ENCODE data around the gene ZNF469. TPM values are rescaled to one million over a fixed set of nuclear protein-coding genes. Genes with fewer than 3 reads are reported as not detected.

ZNF469 gene
- total RNA-seq, 4 donors from 2014 or later, result 0.87 to 1.8 (median 1.1) TPM

DNA sequence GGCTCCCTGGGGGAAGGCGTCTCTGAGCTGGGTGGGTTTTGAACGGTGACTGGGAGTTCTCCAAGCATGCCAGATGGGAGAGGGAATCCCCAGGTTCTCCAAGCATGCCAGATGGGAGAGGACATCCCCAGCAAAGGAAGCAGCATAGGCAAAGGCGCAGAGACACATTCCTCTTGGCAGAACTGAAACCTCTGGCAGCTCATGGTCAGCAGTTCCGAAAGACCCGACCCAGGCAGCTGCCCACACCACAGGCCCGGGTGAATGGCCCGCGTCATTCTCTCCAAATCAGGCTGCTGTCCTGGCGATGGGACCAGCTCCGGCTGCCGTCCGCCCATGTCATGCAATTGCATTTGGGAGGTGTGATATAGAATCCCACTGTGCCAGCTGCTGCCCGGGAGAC lies 8.0 kb downstream of the ZNF469 start:
- Histone ChIP-seq H3K27me3 (peaks cover 0 to 5% of the 10 kb centered on the region in 2 donors), H3K9me3 (no peaks in the 10 kb centered on the region), H3K4me1 (peaks cover 0 to 25% (median 0%) of the 10 kb centered on the region in 4 donors), H3K4me3 (no peak overlapping the region), H3K36me3 (no peaks in the 10 kb centered on the region), H3K27ac (peak overlapping the region in 1 of 4 donors; percentile 41)
- WGBS, 2 donors, result 56 to 89% methylated on average over 9 to 11 of the region's 13 CpGs
- TF ChIP-seq EP300 (IDR thresholded peaks at IDR 0.05), result peak in 1 of 2 donors; percentile 9
- TF ChIP-seq, protein P1, sequence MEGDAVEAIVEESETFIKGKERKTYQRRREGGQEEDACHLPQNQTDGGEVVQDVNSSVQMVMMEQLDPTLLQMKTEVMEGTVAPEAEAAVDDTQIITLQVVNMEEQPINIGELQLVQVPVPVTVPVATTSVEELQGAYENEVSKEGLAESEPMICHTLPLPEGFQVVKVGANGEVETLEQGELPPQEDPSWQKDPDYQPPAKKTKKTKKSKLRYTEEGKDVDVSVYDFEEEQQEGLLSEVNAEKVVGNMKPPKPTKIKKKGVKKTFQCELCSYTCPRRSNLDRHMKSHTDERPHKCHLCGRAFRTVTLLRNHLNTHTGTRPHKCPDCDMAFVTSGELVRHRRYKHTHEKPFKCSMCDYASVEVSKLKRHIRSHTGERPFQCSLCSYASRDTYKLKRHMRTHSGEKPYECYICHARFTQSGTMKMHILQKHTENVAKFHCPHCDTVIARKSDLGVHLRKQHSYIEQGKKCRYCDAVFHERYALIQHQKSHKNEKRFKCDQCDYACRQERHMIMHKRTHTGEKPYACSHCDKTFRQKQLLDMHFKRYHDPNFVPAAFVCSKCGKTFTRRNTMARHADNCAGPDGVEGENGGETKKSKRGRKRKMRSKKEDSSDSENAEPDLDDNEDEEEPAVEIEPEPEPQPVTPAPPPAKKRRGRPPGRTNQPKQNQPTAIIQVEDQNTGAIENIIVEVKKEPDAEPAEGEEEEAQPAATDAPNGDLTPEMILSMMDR (IDR thresholded peaks at IDR 0.05), result no peak
- TF ChIP-seq POLR2A (IDR thresholded peaks at IDR 0.05), result no peak
- DNase-seq (ENCODE audit: low spot score in 2 of 2), result no peak

DNA sequence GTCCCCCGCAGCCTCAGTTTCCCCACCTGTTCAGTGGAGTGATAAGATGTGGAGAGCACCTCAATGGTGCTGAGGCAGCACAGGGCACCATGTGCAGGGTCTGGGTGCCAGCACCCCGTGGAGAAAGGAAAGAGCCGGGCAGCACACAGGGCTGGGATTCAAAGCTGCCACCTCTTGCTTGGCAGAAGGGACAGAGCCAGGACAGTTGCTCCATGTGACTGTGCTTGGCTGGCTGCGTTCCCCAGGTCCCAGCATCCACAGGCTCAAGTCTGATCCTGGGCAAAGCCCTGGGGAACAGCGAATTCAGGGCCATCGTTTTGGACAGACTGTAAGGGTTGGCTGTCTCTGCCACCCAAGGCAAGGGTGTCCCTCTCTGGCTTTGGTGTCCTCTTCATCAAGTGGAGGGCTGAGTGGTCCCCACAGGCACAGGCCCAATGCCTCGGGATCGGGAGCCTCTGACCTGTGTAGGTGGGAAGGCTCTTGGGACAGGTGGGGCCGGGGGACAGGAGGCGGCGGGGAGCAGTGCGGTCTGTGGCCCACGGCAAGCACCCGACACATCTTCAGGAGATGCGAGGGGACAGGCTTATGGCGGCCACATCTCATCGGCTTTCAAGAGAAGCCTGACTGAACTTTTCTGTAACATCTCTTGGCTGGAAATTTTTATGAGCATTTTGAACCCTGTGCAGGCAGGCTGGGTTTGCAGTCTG lies 8.5 kb downstream of the ZNF469 start:
- no peaks in the 10 kb centered on the region for H3K9me3 ChIP-seq
- DNase-seq (ENCODE audit: low spot score in 2 of 2), result no peak
- TF ChIP-seq EP300 (IDR thresholded peaks at IDR 0.05) (no peak), POLR2A (IDR thresholded peaks at IDR 0.05) (no peak)
- TF ChIP-seq, protein P1 (IDR thresholded peaks at IDR 0.05), result no peak
- no peaks in the 10 kb centered on the region for H3K36me3 ChIP-seq
- H3K27ac ChIP-seq, result peak overlapping the region in 1 of 4 donors; percentile 41
- H3K4me3 ChIP-seq, result no peak overlapping the region
- 82 to 86% methylated on average over 16 to 17 of the region's 17 CpGs for WGBS, 2 donors
- H3K27me3 ChIP-seq, result peaks cover 0 to 5% of the 10 kb centered on the region in 2 donors
- H3K4me1 ChIP-seq, result peaks cover 0 to 25% (median 0%) of the 10 kb centered on the region in 4 donors

DNA sequence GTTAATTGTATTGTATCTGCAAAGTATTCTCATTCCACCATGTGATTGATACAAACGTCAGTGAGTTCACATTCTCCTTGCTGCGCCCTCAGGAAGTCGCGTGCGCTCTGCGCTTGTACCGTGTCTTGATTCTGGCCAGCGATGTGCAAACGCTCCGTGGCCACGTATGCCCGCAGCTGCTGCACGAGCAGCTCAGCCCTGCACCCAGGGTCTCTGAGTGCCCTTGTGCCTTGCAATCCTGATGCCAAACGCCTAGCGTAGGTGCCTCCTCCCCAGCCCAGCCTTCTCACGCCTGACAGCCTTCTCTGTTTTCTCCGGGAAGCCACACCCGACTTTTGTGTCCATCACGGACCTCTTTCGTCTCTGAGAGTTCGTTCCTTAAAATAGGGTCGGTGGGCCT lies 9.4 kb downstream of the ZNF469 start:
- no peak for DNase-seq (ENCODE audit: low spot score in 2 of 2)
- Histone ChIP-seq H3K4me1 (peaks cover 0 to 20% (median 0%) of the 10 kb centered on the region in 4 donors), H3K27ac (no peak overlapping the region), H3K27me3 (peaks cover 0 to 5% of the 10 kb centered on the region in 2 donors), H3K4me3 (no peak overlapping the region), H3K36me3 (no peaks in the 10 kb centered on the region), H3K9me3 (no peaks in the 10 kb centered on the region)
- TF ChIP-seq EP300 (IDR thresholded peaks at IDR 0.05), result no peak
- TF ChIP-seq, protein P1 (IDR thresholded peaks at IDR 0.05), result no peak
- no peak for TF ChIP-seq POLR2A (IDR thresholded peaks at IDR 0.05)
- 87 to 89% methylated on average over 22 of the region's 22 CpGs for WGBS, 2 donors

DNA sequence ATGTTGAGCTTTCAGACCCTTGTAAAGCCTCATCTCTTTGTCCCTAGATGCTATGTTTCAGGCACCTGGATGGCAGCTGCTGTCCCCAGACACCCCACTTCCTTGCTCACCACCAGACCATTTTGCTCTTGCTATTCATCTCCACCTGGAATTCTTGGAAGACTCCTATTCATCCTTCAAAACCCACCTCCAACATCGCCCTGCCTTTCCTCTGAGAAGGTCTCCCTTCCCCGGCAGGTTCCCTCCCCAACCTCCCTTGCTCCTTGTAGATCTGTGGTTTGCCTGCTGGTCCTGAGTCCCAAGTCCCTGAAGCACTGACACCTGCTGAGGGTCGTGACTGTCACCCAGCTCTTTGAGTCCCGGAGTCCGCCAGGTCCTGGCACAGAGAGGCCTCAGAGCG lies 9.9 kb downstream of the ZNF469 start:
- H3K36me3 ChIP-seq, result no peaks in the 10 kb centered on the region
- TF ChIP-seq, protein P1 (IDR thresholded peaks at IDR 0.05), result no peak
- no peak for TF ChIP-seq POLR2A (IDR thresholded peaks at IDR 0.05)
- TF ChIP-seq EP300 (IDR thresholded peaks at IDR 0.05), result no peak
- H3K27me3 ChIP-seq, result peaks cover 0 to 3% of the 10 kb centered on the region in 2 donors
- H3K27ac ChIP-seq, result peak overlapping the region in 1 of 4 donors; percentile 20
- no peak overlapping the region for H3K4me3 ChIP-seq
- H3K9me3 ChIP-seq, result no peaks in the 10 kb centered on the region
- peaks cover 0 to 15% (median 0%) of the 10 kb centered on the region in 4 donors for H3K4me1 ChIP-seq
- WGBS, 2 donors, result 70 to 76% methylated on average over 6 of the region's 6 CpGs
- DNase-seq (ENCODE audit: low spot score in 2 of 2), result no peak

DNA sequence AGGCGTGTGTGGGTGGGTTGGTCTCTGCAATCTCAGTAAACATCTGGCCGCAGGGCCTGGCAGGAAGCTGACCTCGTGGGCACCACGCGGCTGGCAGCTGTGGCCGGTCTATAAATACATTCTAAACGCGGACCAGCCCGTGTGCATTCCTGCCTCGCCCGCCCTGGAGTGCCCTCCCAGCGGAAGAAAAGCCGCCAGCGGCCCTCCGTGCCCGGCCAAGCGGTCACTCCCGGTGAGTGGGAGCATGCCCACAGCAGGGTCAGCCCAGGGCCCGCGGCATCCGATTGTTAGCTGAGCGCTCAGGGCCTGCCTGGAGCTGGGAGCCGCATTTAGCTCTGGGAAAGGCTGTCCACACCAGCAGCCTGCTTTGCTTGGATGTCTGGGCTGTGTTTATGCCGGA lies 10.3 kb downstream of the ZNF469 start:
- Histone ChIP-seq H3K4me1 (peaks cover 0 to 10% (median 0%) of the 10 kb centered on the region in 4 donors), H3K4me3 (no peak overlapping the region), H3K9me3 (no peaks in the 10 kb centered on the region), H3K27me3 (no peaks in the 10 kb centered on the region), H3K36me3 (no peaks in the 10 kb centered on the region), H3K27ac (peak overlapping the region in 1 of 4 donors; percentile 13)
- peak in 1 of 2 donors; percentile 39 for DNase-seq (ENCODE audit: low spot score in 2 of 2)
- WGBS, 2 donors, result 54 to 64% methylated on average over 3 to 24 of the region's 24 CpGs
- no peak for TF ChIP-seq POLR2A (IDR thresholded peaks at IDR 0.05)
- peak in 1 of 2 donors; percentile 60 for TF ChIP-seq EP300 (IDR thresholded peaks at IDR 0.05)
